SK-N-SH (cell line): ENCODE results near the gene FXYD7. TPM values are rescaled to one million over a fixed set of nuclear protein-coding genes. Genes with fewer than 3 reads are reported as not detected.

Experiments used
- CTCF ChIA-PET: fragments of 300-600, 350-600 bp; formaldehyde crosslinking; extraction: SDS; loops from one replicate; lab custom pipeline; 2021; lab: Yijun Ruan, JAX
- POLR2A ChIA-PET: fragments of 350-600 bp; sonication (Branson Sonifier 250); formaldehyde crosslinking; extraction: SDS; loops from one replicate; lab custom pipeline; 2020; ENCODE audit warnings: antibody characterized with exemption, inconsistent platforms; lab: Yijun Ruan, JAX
- DNase-seq: peaks from one replicate; pipeline ENCODE4 v3.0.0; 2012
- H2AFZ ChIP-seq: fragments of 200-600 bp; sonication (generic); 2 replicates; pipeline ENCODE4 v1.8.1; 2016; ENCODE audit warnings: antibody characterized with exemption, mild to moderate bottlenecking, low read depth
- H3F3A ChIP-seq: fragments of 200-600 bp; sonication (generic); replicated peaks from 2 replicates; pipeline ENCODE3; 2016; ENCODE audit warnings: antibody characterized with exemption, mild to moderate bottlenecking; ENCODE audit not compliant: insufficient read depth
- H3K27ac ChIP-seq, 2 experiments: fragments of 200-500 bp in 1 of 2; fragments of 200-600 bp in 1 of 2; sonication (Bioruptor generic) in 1 of 2; sonication (generic), shearing (Covaris generic) in 1 of 2; 2 replicates each; pipeline versions ENCODE4 v1.5.1 to v1.6.1; 2014 to 2016; ENCODE audit warnings: low read depth in 2 of 2, inconsistent platforms in 1 of 2, low read length in 1 of 2, mild to moderate bottlenecking in 1 of 2, mixed read lengths in 1 of 2
- H3K27me3 ChIP-seq: fragments of 200-600 bp; sonication (generic), shearing (Covaris generic); 2 replicates; pipeline ENCODE4 v1.6.1; 2016; ENCODE audit warnings: mixed run types; ENCODE audit not compliant: insufficient read depth
- H3K36me3 ChIP-seq, 2 experiments: fragments of 200-500 bp in 1 of 2; fragments of 200-600 bp in 1 of 2; sonication (Bioruptor generic) in 1 of 2; sonication (generic) in 1 of 2; replicated peaks in 1 of 2; 2 replicates each; pipeline versions ENCODE3 to v1.5.1; 2014 to 2016; ENCODE audit warnings: low read length in 1 of 2, mild to moderate bottlenecking in 1 of 2; ENCODE audit not compliant: insufficient read depth in 2 of 2, control insufficient read depth in 1 of 2
- H3K4me1 ChIP-seq, 2 experiments: fragments of 200-500 bp in 1 of 2; fragments of 200-600 bp in 1 of 2; sonication (Bioruptor generic) in 1 of 2; sonication (generic), shearing (Covaris generic) in 1 of 2; 2 replicates each; pipeline versions ENCODE4 v1.5.1 to v1.6.1; 2014 to 2016; ENCODE audit warnings: low read depth in 1 of 2, low read length in 1 of 2, mixed run types in 1 of 2; ENCODE audit not compliant: insufficient read depth in 2 of 2, control insufficient read depth in 1 of 2
- H3K4me2 ChIP-seq: fragments of 200-600 bp; sonication (generic), shearing (Covaris generic); 2 replicates; pipeline ENCODE4 v1.6.1; 2017; ENCODE audit warnings: mixed run types
- H3K4me3 ChIP-seq, 2 experiments: fragments of 200-500 bp in 1 of 2; fragments of 200-600 bp in 1 of 2; sonication (Bioruptor generic) in 1 of 2; sonication (generic), shearing (Covaris generic) in 1 of 2; 2 replicates each; pipeline versions ENCODE4 v1.5.1 to v1.8.1; 2014 to 2016; ENCODE audit warnings: low read depth in 2 of 2, inconsistent platforms in 1 of 2, low read length in 1 of 2, mild to moderate bottlenecking in 1 of 2, mixed read lengths in 1 of 2, moderate library complexity in 1 of 2
- H3K79me2 ChIP-seq: fragments of 200-600 bp; sonication (generic); 2 replicates; pipeline ENCODE4 v1.8.1; 2017; ENCODE audit warnings: mild to moderate bottlenecking; ENCODE audit not compliant: insufficient read depth
- H3K9ac ChIP-seq: fragments of 200-600 bp; sonication (generic); 2 replicates; pipeline ENCODE4 v1.6.1; 2017; ENCODE audit warnings: mixed run types
- H3K9me2 ChIP-seq: fragments of 200-600 bp; sonication (generic); 2 replicates; pipeline ENCODE4 v1.6.1; 2017; ENCODE audit warnings: mixed run types
- H3K9me3 ChIP-seq: fragments of 200-600 bp; sonication (generic); 2 replicates; pipeline ENCODE4 v1.6.1; 2017; ENCODE audit warnings: mixed run types, mild to moderate bottlenecking, moderate library complexity
- H4K20me1 ChIP-seq: fragments of 200-600 bp; sonication (generic); 2 replicates; pipeline ENCODE4 v1.6.1; 2017; ENCODE audit warnings: mild to moderate bottlenecking, mixed run types; ENCODE audit not compliant: insufficient read depth
- CHD2 ChIP-seq: fragments of 150-350 bp; IDR thresholded peaks from 2 replicates; pipeline ENCODE4 v1.6.1; 2018; ENCODE audit warnings: low read length; ENCODE audit not compliant: partially characterized antibody
- ELF1 ChIP-seq: IDR thresholded peaks from 2 replicates; pipeline ENCODE4 v1.4.0; 2012
- FOXJ3 ChIP-seq: sonication (generic); formaldehyde crosslinking; IDR thresholded peaks from 2 replicates; pipeline ENCODE4 v1.5.1; 2020; ENCODE audit warnings: mild to moderate bottlenecking, missing genetic modification reagents
- FOXM1 ChIP-seq: IDR thresholded peaks from 2 replicates; pipeline ENCODE4 v1.4.0; 2012; ENCODE audit warnings: low read depth, mild to moderate bottlenecking
- JUND ChIP-seq: IDR thresholded peaks from 2 replicates; pipeline ENCODE4 v1.4.0; 2012
- NFIC ChIP-seq: IDR thresholded peaks from 2 replicates; pipeline ENCODE4 v1.4.0; 2012; ENCODE audit warnings: borderline replicate concordance
- POLR2AphosphoS5 ChIP-seq: IDR thresholded peaks from 2 replicates; pipeline ENCODE4 v1.6.1; 2012; ENCODE audit warnings: low read depth, low read length
- RAD21 ChIP-seq: IDR thresholded peaks from 2 replicates; pipeline ENCODE4 v1.6.1; 2012; ENCODE audit warnings: mild to moderate bottlenecking, low read length
- RCOR1 ChIP-seq: fragments of 150-350 bp; IDR thresholded peaks from 2 replicates; pipeline ENCODE4 v1.6.1; 2017; ENCODE audit warnings: antibody characterized with exemption, low read length
- SIN3A ChIP-seq: IDR thresholded peaks from 2 replicates; pipeline ENCODE4 v1.6.1; 2012; ENCODE audit warnings: low read depth, mild to moderate bottlenecking, low read length, moderate library complexity, borderline replicate concordance
- SMC3 ChIP-seq: IDR thresholded peaks from 2 replicates; pipeline ENCODE4 v1.6.1; 2012; ENCODE audit warnings: low read depth, low read length, improper control_type of control experiment
- TAF1 ChIP-seq: IDR thresholded peaks from 2 replicates; pipeline ENCODE4 v1.6.1; 2012; ENCODE audit warnings: low read depth, mild to moderate bottlenecking, low read length, moderate library complexity, borderline replicate concordance
- TCF12 ChIP-seq: IDR thresholded peaks from 2 replicates; pipeline ENCODE4 v1.4.0; 2012
- TEAD4 ChIP-seq: IDR thresholded peaks from 2 replicates; pipeline ENCODE4 v1.4.0; 2012; ENCODE audit warnings: mild to moderate bottlenecking, borderline replicate concordance; ENCODE audit not compliant: insufficient read depth
- YY1 ChIP-seq: IDR thresholded peaks from 2 replicates; pipeline ENCODE4 v1.4.0; 2012; ENCODE audit warnings: low read depth, mild to moderate bottlenecking
- WGBS: methylation state at CpG from one replicate; pipeline ENCODE4 v1.1.6; 2017; ENCODE audit warnings: low lambda C conversion rate; 5-methylcytosine and 5-hydroxymethylcytosine counted together
- polyA plus RNA-seq, 3 experiments: library from polyadenylated mRNA; depleted of rRNA; stranded (reverse); fragments of >200 nt; gene quantifications; 2 replicates each; pipeline ENCODE4 v1.2.3, GENCODE V29; 2012
- TF ChIP-seq, protein P1 (sequence below): fragments of 200-600 bp; sonication (generic); IDR thresholded peaks from 2 replicates; pipeline ENCODE4 v1.6.1; 2017; ENCODE audit warnings: antibody characterized with exemption, mild to moderate bottlenecking, moderate library complexity
- TF ChIP-seq, protein P2 (sequence below): IDR thresholded peaks from 2 replicates; pipeline ENCODE4 v1.4.0; 2012; ENCODE audit warnings: low read depth, borderline replicate concordance
- TF ChIP-seq, protein P3 (sequence below): fragments of 150-350 bp; IDR thresholded peaks from 2 replicates; pipeline ENCODE4 v1.6.1; 2017; ENCODE audit warnings: antibody characterized with exemption, low read length, low read depth, borderline replicate concordance
- TF ChIP-seq, protein P4 (sequence below): IDR thresholded peaks from 2 replicates; pipeline ENCODE4 v1.4.0; 2012; ENCODE audit warnings: low read depth, borderline replicate concordance
- TF ChIP-seq, protein P5 (sequence below): IDR thresholded peaks from 2 replicates; pipeline ENCODE4 v1.4.0; 2012; ENCODE audit warnings: low read depth
- TF ChIP-seq, protein P6 (sequence below): IDR thresholded peaks from 2 replicates; pipeline ENCODE4; 2012

The FXYD7 gene
- polyA plus RNA-seq, 1 of the 3 experiments (the other 2 are of a cell fraction) = 0.44 TPM

DNA sequence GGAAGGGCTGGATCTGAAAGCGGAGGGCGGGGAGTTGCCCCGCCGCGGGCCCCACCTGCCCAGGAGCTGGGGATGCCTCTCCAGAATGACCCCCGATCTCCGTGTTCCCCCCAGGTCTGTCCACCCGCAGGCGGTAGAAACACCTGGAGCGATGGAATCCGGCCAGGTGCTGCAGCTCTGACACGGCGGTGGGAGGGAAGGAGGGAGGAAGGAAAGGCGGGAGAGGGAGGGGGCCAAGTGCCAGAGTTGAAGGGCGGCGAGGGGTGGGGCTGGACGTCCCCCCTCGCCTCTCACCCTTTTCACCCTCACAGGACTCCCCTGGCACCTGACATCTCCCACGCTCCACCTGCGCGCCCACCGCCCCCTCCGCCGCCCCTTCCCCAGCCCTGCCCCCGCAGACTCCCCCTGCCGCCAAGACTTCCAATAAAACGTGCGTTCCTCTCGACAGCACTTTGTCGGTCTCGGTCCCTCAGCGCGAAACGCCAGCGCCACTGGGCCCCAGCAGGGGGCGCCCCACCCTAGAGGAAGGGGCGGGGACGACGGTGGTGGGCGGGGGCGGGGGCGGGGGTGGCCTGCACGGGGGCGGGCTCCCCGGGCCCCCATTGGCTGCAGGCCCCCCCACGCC lies 337 bp upstream of the FXYD7 start:
- Histone ChIP-seq H3K4me3 (peak overlapping the region in 1 of 2 experiments; percentile 34; a peak in 2 of 4 replicates), H4K20me1 (no peaks in the 10 kb centered on the region), H3K9ac (no peak overlapping the region), H3K9me3 (no peaks in the 10 kb centered on the region), H3K79me2 (no peaks in the 10 kb centered on the region), H2AFZ (no peak overlapping the region), H3K27me3 (peaks cover 33% of the 10 kb centered on the region; the same call in 1 of the 2 replicates), H3K36me3 (no peaks in the 10 kb centered on the region), H3K4me1 (peaks cover 0 to 25% of the 10 kb centered on the region in 2 experiments; a peak in 2 of 4 replicates), H3K4me2 (peak overlapping the region; percentile 73), H3K9me2 (no peaks in the 10 kb centered on the region), H3K27ac (no peak overlapping the region), H3F3A (peaks cover 6% of the 10 kb centered on the region)
- ChIA-PET POLR2A (no interaction called here), CTCF (interaction anchor here (0.7 to 5.1 kb wide), 32 partner anchors 10 to 215 kb away, joined by 3 to 59 read pairs (median 5); partner anchors contain the start of genes FFAR3 and FXYD5)
- peak; percentile 91 for DNase-seq
- TF ChIP-seq FOXM1 (no peak), RAD21 (peak; percentile 28; the same call in 1 of the 2 replicates), SMC3 (peak; percentile 22; the same call in 1 of the 2 replicates)
- TF ChIP-seq, protein P1, sequence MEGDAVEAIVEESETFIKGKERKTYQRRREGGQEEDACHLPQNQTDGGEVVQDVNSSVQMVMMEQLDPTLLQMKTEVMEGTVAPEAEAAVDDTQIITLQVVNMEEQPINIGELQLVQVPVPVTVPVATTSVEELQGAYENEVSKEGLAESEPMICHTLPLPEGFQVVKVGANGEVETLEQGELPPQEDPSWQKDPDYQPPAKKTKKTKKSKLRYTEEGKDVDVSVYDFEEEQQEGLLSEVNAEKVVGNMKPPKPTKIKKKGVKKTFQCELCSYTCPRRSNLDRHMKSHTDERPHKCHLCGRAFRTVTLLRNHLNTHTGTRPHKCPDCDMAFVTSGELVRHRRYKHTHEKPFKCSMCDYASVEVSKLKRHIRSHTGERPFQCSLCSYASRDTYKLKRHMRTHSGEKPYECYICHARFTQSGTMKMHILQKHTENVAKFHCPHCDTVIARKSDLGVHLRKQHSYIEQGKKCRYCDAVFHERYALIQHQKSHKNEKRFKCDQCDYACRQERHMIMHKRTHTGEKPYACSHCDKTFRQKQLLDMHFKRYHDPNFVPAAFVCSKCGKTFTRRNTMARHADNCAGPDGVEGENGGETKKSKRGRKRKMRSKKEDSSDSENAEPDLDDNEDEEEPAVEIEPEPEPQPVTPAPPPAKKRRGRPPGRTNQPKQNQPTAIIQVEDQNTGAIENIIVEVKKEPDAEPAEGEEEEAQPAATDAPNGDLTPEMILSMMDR = peak; percentile 36; the same call in 1 of the 2 replicates
- WGBS = 2% methylated on average over 30 of the region's 46 CpGs

DNA sequence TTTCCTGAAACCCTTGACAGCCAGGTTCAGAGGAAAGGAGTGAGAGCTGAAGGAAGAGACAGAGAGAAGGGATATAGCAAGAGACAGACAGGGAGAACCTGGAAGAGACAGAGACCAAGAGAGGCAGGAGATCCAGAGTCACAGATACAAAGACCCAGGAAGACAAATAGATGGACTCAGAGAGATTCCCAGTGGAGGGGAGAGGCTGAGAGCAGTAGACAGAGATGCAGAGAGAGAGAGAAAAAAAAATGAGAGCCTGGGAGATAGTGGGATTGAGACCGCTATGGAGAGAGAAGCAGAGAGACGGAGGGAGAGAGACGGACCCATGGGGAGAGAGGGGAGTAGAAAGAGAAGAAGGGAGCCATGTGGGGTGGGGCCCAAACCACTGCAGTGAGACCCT lies 763 bp downstream of the FXYD7 start:
- Histone ChIP-seq H3K9me2 (no peaks in the 10 kb centered on the region), H2AFZ (no peak overlapping the region), H4K20me1 (no peaks in the 10 kb centered on the region), H3K9ac (no peak overlapping the region), H3K4me2 (peak overlapping the region; percentile 66; the same call in 1 of the 2 replicates), H3K27ac (no peak overlapping the region), H3K9me3 (no peaks in the 10 kb centered on the region), H3K27me3 (peaks cover 27% of the 10 kb centered on the region; the same call in 1 of the 2 replicates), H3K4me3 (no peak overlapping the region), H3K36me3 (no peaks in the 10 kb centered on the region), H3K4me1 (peaks cover 0 to 25% of the 10 kb centered on the region in 2 experiments; a peak in 2 of 4 replicates), H3K79me2 (no peaks in the 10 kb centered on the region), H3F3A (peaks cover 6% of the 10 kb centered on the region)
- ChIA-PET POLR2A (interaction anchor here (0.8 kb wide), 1 partner anchor 88 kb away, joined by 3 read pairs; no protein-coding TSS in a partner anchor), CTCF (interaction anchor here (0.7 to 5.1 kb wide), 12 partner anchors 9 to 161 kb away, joined by 3 to 59 read pairs (median 4); partner anchors contain the start of gene FXYD5)
- 4% methylated on average over 3 of the region's 3 CpGs for WGBS
- DNase-seq = no peak
- TF ChIP-seq, protein P2, sequence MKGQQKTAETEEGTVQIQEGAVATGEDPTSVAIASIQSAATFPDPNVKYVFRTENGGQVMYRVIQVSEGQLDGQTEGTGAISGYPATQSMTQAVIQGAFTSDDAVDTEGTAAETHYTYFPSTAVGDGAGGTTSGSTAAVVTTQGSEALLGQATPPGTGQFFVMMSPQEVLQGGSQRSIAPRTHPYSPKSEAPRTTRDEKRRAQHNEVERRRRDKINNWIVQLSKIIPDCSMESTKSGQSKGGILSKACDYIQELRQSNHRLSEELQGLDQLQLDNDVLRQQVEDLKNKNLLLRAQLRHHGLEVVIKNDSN = no peak
- no peak for TF ChIP-seq TEAD4
- TF ChIP-seq POLR2AphosphoS5 = no peak
- no peak for TF ChIP-seq SMC3
- TF ChIP-seq ELF1 = no peak
- TF ChIP-seq FOXJ3 (CRISPR knock-in tag) = no peak
- TF ChIP-seq JUND = no peak
- TF ChIP-seq TAF1 = no peak
- TF ChIP-seq, protein P3, sequence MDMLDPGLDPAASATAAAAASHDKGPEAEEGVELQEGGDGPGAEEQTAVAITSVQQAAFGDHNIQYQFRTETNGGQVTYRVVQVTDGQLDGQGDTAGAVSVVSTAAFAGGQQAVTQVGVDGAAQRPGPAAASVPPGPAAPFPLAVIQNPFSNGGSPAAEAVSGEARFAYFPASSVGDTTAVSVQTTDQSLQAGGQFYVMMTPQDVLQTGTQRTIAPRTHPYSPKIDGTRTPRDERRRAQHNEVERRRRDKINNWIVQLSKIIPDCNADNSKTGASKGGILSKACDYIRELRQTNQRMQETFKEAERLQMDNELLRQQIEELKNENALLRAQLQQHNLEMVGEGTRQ = no peak
- TF ChIP-seq, protein P4, sequence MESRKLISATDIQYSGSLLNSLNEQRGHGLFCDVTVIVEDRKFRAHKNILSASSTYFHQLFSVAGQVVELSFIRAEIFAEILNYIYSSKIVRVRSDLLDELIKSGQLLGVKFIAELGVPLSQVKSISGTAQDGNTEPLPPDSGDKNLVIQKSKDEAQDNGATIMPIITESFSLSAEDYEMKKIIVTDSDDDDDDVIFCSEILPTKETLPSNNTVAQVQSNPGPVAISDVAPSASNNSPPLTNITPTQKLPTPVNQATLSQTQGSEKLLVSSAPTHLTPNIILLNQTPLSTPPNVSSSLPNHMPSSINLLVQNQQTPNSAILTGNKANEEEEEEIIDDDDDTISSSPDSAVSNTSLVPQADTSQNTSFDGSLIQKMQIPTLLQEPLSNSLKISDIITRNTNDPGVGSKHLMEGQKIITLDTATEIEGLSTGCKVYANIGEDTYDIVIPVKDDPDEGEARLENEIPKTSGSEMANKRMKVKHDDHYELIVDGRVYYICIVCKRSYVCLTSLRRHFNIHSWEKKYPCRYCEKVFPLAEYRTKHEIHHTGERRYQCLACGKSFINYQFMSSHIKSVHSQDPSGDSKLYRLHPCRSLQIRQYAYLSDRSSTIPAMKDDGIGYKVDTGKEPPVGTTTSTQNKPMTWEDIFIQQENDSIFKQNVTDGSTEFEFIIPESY = no peak
- TF ChIP-seq RCOR1 = no peak
- TF ChIP-seq, protein P5, sequence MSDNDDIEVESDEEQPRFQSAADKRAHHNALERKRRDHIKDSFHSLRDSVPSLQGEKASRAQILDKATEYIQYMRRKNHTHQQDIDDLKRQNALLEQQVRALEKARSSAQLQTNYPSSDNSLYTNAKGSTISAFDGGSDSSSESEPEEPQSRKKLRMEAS = no peak
- no peak for TF ChIP-seq SIN3A
- no peak for TF ChIP-seq YY1
- no peak for TF ChIP-seq CHD2
- TF ChIP-seq NFIC = no peak
- no peak for TF ChIP-seq TCF12
- TF ChIP-seq, protein P6, sequence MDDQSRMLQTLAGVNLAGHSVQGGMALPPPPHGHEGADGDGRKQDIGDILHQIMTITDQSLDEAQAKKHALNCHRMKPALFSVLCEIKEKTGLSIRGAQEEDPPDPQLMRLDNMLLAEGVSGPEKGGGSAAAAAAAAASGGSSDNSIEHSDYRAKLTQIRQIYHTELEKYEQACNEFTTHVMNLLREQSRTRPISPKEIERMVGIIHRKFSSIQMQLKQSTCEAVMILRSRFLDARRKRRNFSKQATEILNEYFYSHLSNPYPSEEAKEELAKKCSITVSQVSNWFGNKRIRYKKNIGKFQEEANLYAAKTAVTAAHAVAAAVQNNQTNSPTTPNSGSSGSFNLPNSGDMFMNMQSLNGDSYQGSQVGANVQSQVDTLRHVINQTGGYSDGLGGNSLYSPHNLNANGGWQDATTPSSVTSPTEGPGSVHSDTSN = no peak
